GM18499 (cell line): ENCODE measurements around the gene DNASE1L3.
"Not testable (repeated sequence)": the region's sequence is repeated elsewhere in the genome, so short reads cannot be mapped to it uniquely, and the experiment has no call there.

ENCODE experiments used
- ATAC-seq: cut with Tn5 transposase; IDR thresholded peaks from one replicate; pipeline ENCODE4 v1.9.1; 2021; ENCODE audit warnings: moderate number of reproducible peaks; ENCODE audit not compliant: insufficient read depth, unreplicated experiment

The DNASE1L3 gene

GRCh38 chr3:58210761-58211460, at the start of gene DNASE1L3:
DNASE1L3 (minus strand) TSS chr3:58210972; CDS start chr3:58210906, 66 bp downstream.
- no peak for ATAC-seq

GRCh38 chr3:58260261-58260731, 49.5 kb upstream of the DNASE1L3 start:
- no peak for ATAC-seq

- ATAC-seq: no peak
Observed at GRCh38 chr3:58258392-58259055, 47.8 kb upstream of the DNASE1L3 start.

- ATAC-seq: no peak
Observed at GRCh38 chr3:58256511-58256910, 45.7 kb upstream of the DNASE1L3 start.

- no peak for ATAC-seq
Observed at GRCh38 chr3:58256061-58256460, 45.3 kb upstream of the DNASE1L3 start.

GRCh38 chr3:58254144-58254543, 43.4 kb upstream of the DNASE1L3 start:
- ATAC-seq: no peak

GRCh38 chr3:58251631-58252035, 40.9 kb upstream of the DNASE1L3 start:
- no peak for ATAC-seq

- ATAC-seq: no peak
Observed at GRCh38 chr3:58250093-58250707, 39.4 kb upstream of the DNASE1L3 start.

- ATAC-seq: no peak
Observed at GRCh38 chr3:58249358-58250092, 38.8 kb upstream of the DNASE1L3 start.

- no peak for ATAC-seq
Observed at GRCh38 chr3:58246148-58247047, 35.6 kb upstream of the DNASE1L3 start.

- ATAC-seq: no peak
Observed at GRCh38 chr3:58243976-58244585, 33.3 kb upstream of the DNASE1L3 start.

- not testable (repeated sequence) for ATAC-seq
Observed at GRCh38 chr3:58242860-58243259, 32.1 kb upstream of the DNASE1L3 start.

- no peak for ATAC-seq
Observed at GRCh38 chr3:58242340-58242739, 31.6 kb upstream of the DNASE1L3 start.

GRCh38 chr3:58241306-58242044, 30.7 kb upstream of the DNASE1L3 start:
- ATAC-seq: no peak

- ATAC-seq: no peak
Observed at GRCh38 chr3:58238830-58239229, 28.1 kb upstream of the DNASE1L3 start.

- peak; percentile 9 for ATAC-seq
Observed at GRCh38 chr3:58237941-58238681, 27.3 kb upstream of the DNASE1L3 start.

GRCh38 chr3:58237238-58237940, 26.6 kb upstream of the DNASE1L3 start, which contains the start of gene ABHD6:
ABHD6 (plus strand) TSS chr3:58237792; CDS start chr3:58256587, 18,795 bp downstream.
- peak; percentile 31 for ATAC-seq
